GM19193 (cell line): Measurements from ENCODE around the gene EMC6.

Source experiments
- POLR2A ChIP-seq: IDR thresholded peaks from 4 replicates; pipeline ENCODE4 v1.6.1; 2011; ENCODE audit not compliant: insufficient read depth, insufficient read length; ENCODE audit errors: extremely low read depth

Gene EMC6

GRCh38 chr17:3708366-3708765, 39.8 kb downstream of the EMC6 start:
- TF ChIP-seq POLR2A = no peak

- no peak for TF ChIP-seq POLR2A
Observed at GRCh38 chr17:3710951-3711383, 42.4 kb downstream of the EMC6 start.

GRCh38 chr17:3712811-3713463, 44.3 kb downstream of the EMC6 start:
- no peak for TF ChIP-seq POLR2A

GRCh38 chr17:3715296-3715695, 46.7 kb downstream of the EMC6 start:
- TF ChIP-seq POLR2A = no peak

- no peak for TF ChIP-seq POLR2A
Observed at GRCh38 chr17:3718201-3718600, 49.6 kb downstream of the EMC6 start.

- no peak for TF ChIP-seq POLR2A
Observed at GRCh38 chr17:3719265-3719664, 50.7 kb downstream of the EMC6 start.
